Effector memory CD4-positive, alpha-beta T cell (primary cell): ENCODE measurements around the gene HEY2.

Experiments
- DNase-seq, 3 donors: peaks; one replicate each; pipeline ENCODE4 v3.0.0-alpha.2; 2020
- H3K27ac ChIP-seq: 2 replicates; pipeline ENCODE4 v1.7.0; 2013; ENCODE audit warnings: mild to moderate bottlenecking, low read length, moderate library complexity; ENCODE audit not compliant: insufficient read depth, poor library complexity, severe bottlenecking
- H3K27me3 ChIP-seq: replicated peaks from 2 replicates; pipeline ENCODE4 v1.7.0; 2013; ENCODE audit warnings: mild to moderate bottlenecking, low read length; ENCODE audit not compliant: insufficient read depth, control insufficient read depth, poor library complexity, severe bottlenecking
- H3K36me3 ChIP-seq: 2 replicates; pipeline ENCODE4 v1.7.0; 2013; ENCODE audit warnings: mild to moderate bottlenecking, low read length, moderate library complexity; ENCODE audit not compliant: control insufficient read depth, insufficient read depth
- H3K4me1 ChIP-seq: 2 replicates; pipeline ENCODE4 v1.7.0; 2013; ENCODE audit warnings: low read length, mild to moderate bottlenecking; ENCODE audit not compliant: control insufficient read depth, insufficient read depth, poor library complexity, severe bottlenecking
- H3K4me3 ChIP-seq: 2 replicates; pipeline ENCODE4 v1.7.0; 2013; ENCODE audit warnings: low read length, low read depth, mild to moderate bottlenecking; ENCODE audit not compliant: insufficient read depth, poor library complexity, severe bottlenecking
- H3K9me3 ChIP-seq: 2 replicates; pipeline ENCODE4 v1.7.0; 2013; ENCODE audit warnings: mild to moderate bottlenecking, low read length, moderate library complexity; ENCODE audit not compliant: control insufficient read depth

Gene HEY2

GRCh38 chr6:125793863-125794262 is 44.4 kb downstream of the HEY2 start:
- Histone ChIP-seq H3K27me3 (no peaks in the 10 kb centered on the region), H3K9me3 (no peaks in the 10 kb centered on the region), H3K4me1 (peaks cover 29% of the 10 kb centered on the region), H3K36me3 (no peaks in the 10 kb centered on the region), H3K4me3 (no peak overlapping the region), H3K27ac (no peak overlapping the region)
- no peak for DNase-seq

GRCh38 chr6:125794342-125795137 is 45.1 kb downstream of the HEY2 start:
- H3K27me3 ChIP-seq = no peaks in the 10 kb centered on the region
- H3K4me3 ChIP-seq = no peak overlapping the region
- H3K4me1 ChIP-seq = peaks cover 23% of the 10 kb centered on the region
- no peaks in the 10 kb centered on the region for H3K9me3 ChIP-seq
- H3K36me3 ChIP-seq = no peaks in the 10 kb centered on the region
- H3K27ac ChIP-seq = no peak overlapping the region
- no peak for DNase-seq

DNA sequence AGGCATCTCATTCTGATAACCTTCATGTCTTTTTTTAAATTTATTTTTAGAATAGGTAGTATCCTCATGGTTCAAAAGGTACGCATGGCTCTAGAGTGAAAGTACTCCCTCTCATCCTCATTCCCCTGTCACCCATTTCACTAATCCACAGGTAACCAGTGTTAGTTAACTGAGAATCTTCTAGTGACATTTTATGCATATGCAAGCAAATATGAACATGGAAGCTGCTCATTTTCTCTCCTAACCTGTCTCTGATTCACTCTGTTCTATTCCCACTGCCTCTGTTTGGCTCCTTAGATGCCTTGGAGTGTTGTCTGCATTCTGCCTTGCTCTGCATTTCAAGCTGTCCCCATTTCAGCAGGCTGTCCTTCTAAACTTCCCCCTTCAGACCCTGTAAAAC is 45.9 kb downstream of the HEY2 start:
- Histone ChIP-seq H3K4me3 (no peak overlapping the region), H3K27ac (no peak overlapping the region)

GRCh38 chr6:125797120-125797885 is 47.9 kb downstream of the HEY2 start:
- Histone ChIP-seq H3K27me3 (no peaks in the 10 kb centered on the region), H3K36me3 (no peaks in the 10 kb centered on the region), H3K9me3 (no peaks in the 10 kb centered on the region), H3K4me1 (peaks cover 11% of the 10 kb centered on the region), H3K4me3 (no peak overlapping the region), H3K27ac (no peak overlapping the region)
- DNase-seq = no peak

More for the DNA sequence above, 45.9 kb downstream of the HEY2 start:
- Histone ChIP-seq H3K9me3 (no peaks in the 10 kb centered on the region), H3K4me1 (peaks cover 17% of the 10 kb centered on the region), H3K27me3 (no peaks in the 10 kb centered on the region), H3K36me3 (no peaks in the 10 kb centered on the region)
- no peak for DNase-seq

DNA sequence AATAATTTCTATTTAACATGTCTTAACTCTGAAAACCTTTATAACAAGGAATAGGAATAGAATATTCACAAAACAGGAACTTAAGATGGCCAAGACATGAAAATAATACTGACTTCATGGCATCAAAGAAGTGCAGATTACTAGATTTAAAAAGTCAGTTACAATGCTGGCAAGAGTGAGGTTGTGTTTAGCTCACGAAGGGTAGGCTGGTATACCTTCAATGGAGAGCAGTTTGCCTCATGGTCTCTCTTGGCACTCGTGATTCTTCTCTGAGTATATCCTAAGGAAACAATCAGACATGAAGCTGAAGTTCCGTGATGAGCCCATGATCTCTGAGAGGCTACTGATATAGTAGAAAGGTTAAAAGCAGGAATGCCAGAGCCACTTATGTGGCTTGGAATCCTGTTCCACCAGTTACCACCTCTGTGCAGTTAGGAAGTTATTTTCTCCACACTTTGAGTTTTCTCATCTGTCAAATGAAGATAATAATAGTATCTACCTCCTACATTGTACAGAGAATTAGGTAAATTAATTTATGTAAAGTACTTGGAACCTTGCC is 48.5 kb downstream of the HEY2 start:
- Histone ChIP-seq H3K27ac (no peak overlapping the region), H3K27me3 (no peaks in the 10 kb centered on the region), H3K4me3 (no peak overlapping the region), H3K36me3 (no peaks in the 10 kb centered on the region), H3K9me3 (no peaks in the 10 kb centered on the region), H3K4me1 (peaks cover 10% of the 10 kb centered on the region)
- no peak for DNase-seq

GRCh38 chr6:125798734-125799508 is 49.5 kb downstream of the HEY2 start:
- Histone ChIP-seq H3K36me3 (no peaks in the 10 kb centered on the region), H3K4me1 (peaks cover 6% of the 10 kb centered on the region), H3K4me3 (no peak overlapping the region), H3K27ac (no peak overlapping the region), H3K27me3 (no peaks in the 10 kb centered on the region), H3K9me3 (no peaks in the 10 kb centered on the region)
- no peak for DNase-seq

GRCh38 chr6:125802383-125802782 is 53.0 kb downstream of the HEY2 start:
- no peak overlapping the region for H3K4me3 ChIP-seq
- H3K9me3 ChIP-seq = no peaks in the 10 kb centered on the region
- peaks cover 4% of the 10 kb centered on the region for H3K4me1 ChIP-seq
- no peak for DNase-seq
- H3K27ac ChIP-seq = no peak overlapping the region
- H3K36me3 ChIP-seq = no peaks in the 10 kb centered on the region
- H3K27me3 ChIP-seq = no peaks in the 10 kb centered on the region

- Histone ChIP-seq H3K36me3 (no peaks in the 10 kb centered on the region), H3K27me3 (no peaks in the 10 kb centered on the region), H3K27ac (no peak overlapping the region), H3K4me1 (peaks cover 7% of the 10 kb centered on the region), H3K9me3 (no peaks in the 10 kb centered on the region), H3K4me3 (no peak overlapping the region)
- DNase-seq = no peak
Measured at GRCh38 chr6:125802943-125803377, 53.5 kb downstream of the HEY2 start.

DNA sequence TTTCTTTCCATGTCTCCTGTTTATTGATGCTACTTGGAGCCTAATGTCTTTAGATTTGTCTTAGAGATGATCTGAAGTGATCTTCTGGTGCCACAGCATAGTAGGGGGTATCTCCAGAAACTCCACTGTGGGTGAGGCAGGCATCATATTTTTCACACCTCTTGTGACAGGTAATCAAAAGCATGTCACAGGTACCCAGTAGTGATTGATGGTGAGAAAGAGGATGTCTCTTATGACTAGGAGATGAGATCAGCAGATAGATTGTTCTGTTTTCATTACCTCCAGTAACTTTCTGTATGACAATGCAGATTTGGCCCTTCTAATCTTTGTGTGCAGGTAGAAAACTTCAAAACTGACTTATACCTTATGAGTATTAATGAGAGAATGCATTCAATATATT is 54.8 kb downstream of the HEY2 start:
- Histone ChIP-seq H3K4me1 (peaks cover 8% of the 10 kb centered on the region), H3K27me3 (no peaks in the 10 kb centered on the region), H3K4me3 (no peak overlapping the region), H3K9me3 (no peaks in the 10 kb centered on the region), H3K36me3 (peaks cover 4% of the 10 kb centered on the region), H3K27ac (no peak overlapping the region)
- DNase-seq = no peak
